DND-41 (cell line): ENCODE results near the gene RAD51B.

Experiments used
- ATAC-seq: fragments of 200-7000 bp; cut with Tn5 transposase; 3 replicates; pipeline ENCODE4 v1.9.1; 2021; ENCODE audit warnings: low read depth; ENCODE audit not compliant: insufficient read depth
- DNase-seq: peaks from one replicate; pipeline ENCODE4 v3.0.0-alpha.2; 2020
- H2AFZ ChIP-seq: 2 replicates; pipeline ENCODE4 v1.6.0; 2012; ENCODE audit warnings: low read depth, low read length
- H3K27ac ChIP-seq: 2 replicates; pipeline ENCODE4 v1.5.1; 2012; ENCODE audit warnings: low read length, inconsistent platforms
- H3K27me3 ChIP-seq: fragments of 200-600 bp; sonication (generic); 2 replicates; pipeline ENCODE4 v1.6.0; 2012; ENCODE audit warnings: low read length, mild to moderate bottlenecking, inconsistent platforms; ENCODE audit not compliant: insufficient read depth, poor library complexity
- H3K36me3 ChIP-seq: 2 replicates; pipeline ENCODE4 v1.5.1; 2012; ENCODE audit warnings: low read length, inconsistent platforms; ENCODE audit not compliant: insufficient read depth
- H3K4me1 ChIP-seq: 2 replicates; pipeline ENCODE4 v1.5.1; 2012; ENCODE audit warnings: mild to moderate bottlenecking, low read length; ENCODE audit not compliant: insufficient read depth
- H3K4me2 ChIP-seq: 2 replicates; pipeline ENCODE4 v1.6.0; 2012; ENCODE audit warnings: mild to moderate bottlenecking, moderate library complexity, low read length, inconsistent platforms; ENCODE audit not compliant: insufficient read depth
- H3K4me3 ChIP-seq, 2 experiments: fragments of 200-600 bp in 1 of 2; shearing (Covaris generic) in 1 of 2; 2 replicates each; pipeline ENCODE4 v1.5.1; 2012 to 2016; ENCODE audit warnings: inconsistent platforms in 2 of 2, low read length in 2 of 2, mild to moderate bottlenecking in 2 of 2, low read depth in 1 of 2, moderate library complexity in 1 of 2
- H3K79me2 ChIP-seq: 2 replicates; pipeline ENCODE4 v1.6.0; 2012; ENCODE audit warnings: low read length, inconsistent platforms; ENCODE audit not compliant: insufficient read depth
- H3K9ac ChIP-seq: 2 replicates; pipeline ENCODE4 v1.6.0; 2012; ENCODE audit warnings: low read depth, mild to moderate bottlenecking, inconsistent platforms, low read length, moderate library complexity
- H3K9me3 ChIP-seq: 2 replicates; pipeline ENCODE4 v1.5.1; 2012; ENCODE audit warnings: low read length, moderate library complexity, mild to moderate bottlenecking, inconsistent platforms; ENCODE audit not compliant: insufficient read depth, severe bottlenecking
- H4K20me1 ChIP-seq: 2 replicates; pipeline ENCODE4 v1.6.0; 2012; ENCODE audit warnings: low read length; ENCODE audit not compliant: insufficient read depth
- EZH2 ChIP-seq: IDR thresholded peaks from 3 replicates; pipeline ENCODE4 v1.6.1; 2012; ENCODE audit warnings: borderline replicate concordance, low read depth, mild to moderate bottlenecking, moderate library complexity, low read length, inconsistent platforms; ENCODE audit not compliant: severe bottlenecking
- TF ChIP-seq, protein P1 (sequence below): IDR thresholded peaks from 2 replicates; pipeline ENCODE4 v1.5.1; 2012; ENCODE audit warnings: borderline replicate concordance, low read length, moderate library complexity, mild to moderate bottlenecking; ENCODE audit not compliant: poor library complexity, severe bottlenecking; ENCODE audit errors: extremely low read depth

RAD51B gene

DNA sequence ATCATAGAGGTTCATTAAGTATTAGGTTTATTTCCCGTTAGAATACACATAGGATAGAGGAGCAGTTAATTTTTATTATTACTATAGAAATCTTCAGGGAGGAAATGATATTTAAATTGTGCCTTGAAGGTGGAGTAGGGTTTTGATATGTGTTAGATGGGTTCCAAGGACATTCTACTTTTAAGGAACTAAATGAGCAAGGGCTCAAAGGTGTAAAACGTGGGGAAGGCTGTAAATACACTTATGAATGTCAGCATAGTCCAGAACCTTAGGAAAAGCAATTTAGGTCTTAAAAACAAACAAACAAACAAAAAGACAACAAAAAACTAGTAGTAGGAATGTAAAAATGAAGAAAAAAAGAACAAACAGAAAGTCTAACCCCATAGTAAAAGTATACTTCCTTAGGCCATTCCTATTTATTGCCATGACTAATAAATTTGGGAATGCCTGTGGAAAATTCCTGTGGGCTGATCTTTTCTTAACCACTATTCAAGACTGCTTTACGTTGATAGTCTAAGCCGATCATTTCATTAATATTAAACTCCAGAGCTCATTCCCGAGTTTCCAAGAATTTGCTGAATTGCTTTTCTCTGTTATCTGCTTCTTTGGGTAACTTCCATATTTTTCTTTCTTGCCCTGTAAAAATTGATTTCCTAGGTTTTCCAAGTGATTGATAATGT is 180.3 kb downstream of the RAD51B start:
- no peaks in the 10 kb centered on the region for H3K36me3 ChIP-seq
- no peaks in the 10 kb centered on the region for H3K79me2 ChIP-seq
- DNase-seq, result no peak
- H3K27ac ChIP-seq, result no peak overlapping the region
- H3K9ac ChIP-seq, result no peak overlapping the region
- no peak overlapping the region for H2AFZ ChIP-seq
- H3K4me1 ChIP-seq, result no peaks in the 10 kb centered on the region
- TF ChIP-seq, protein P1, sequence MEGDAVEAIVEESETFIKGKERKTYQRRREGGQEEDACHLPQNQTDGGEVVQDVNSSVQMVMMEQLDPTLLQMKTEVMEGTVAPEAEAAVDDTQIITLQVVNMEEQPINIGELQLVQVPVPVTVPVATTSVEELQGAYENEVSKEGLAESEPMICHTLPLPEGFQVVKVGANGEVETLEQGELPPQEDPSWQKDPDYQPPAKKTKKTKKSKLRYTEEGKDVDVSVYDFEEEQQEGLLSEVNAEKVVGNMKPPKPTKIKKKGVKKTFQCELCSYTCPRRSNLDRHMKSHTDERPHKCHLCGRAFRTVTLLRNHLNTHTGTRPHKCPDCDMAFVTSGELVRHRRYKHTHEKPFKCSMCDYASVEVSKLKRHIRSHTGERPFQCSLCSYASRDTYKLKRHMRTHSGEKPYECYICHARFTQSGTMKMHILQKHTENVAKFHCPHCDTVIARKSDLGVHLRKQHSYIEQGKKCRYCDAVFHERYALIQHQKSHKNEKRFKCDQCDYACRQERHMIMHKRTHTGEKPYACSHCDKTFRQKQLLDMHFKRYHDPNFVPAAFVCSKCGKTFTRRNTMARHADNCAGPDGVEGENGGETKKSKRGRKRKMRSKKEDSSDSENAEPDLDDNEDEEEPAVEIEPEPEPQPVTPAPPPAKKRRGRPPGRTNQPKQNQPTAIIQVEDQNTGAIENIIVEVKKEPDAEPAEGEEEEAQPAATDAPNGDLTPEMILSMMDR, result no peak
- TF ChIP-seq EZH2, result no peak
- H3K27me3 ChIP-seq, result no peaks in the 10 kb centered on the region
- H3K9me3 ChIP-seq, result peaks cover 2% of the 10 kb centered on the region
- no peak for ATAC-seq
- no peak overlapping the region for H3K4me2 ChIP-seq
- no peak overlapping the region for H3K4me3 ChIP-seq
- H4K20me1 ChIP-seq, result no peaks in the 10 kb centered on the region

DNA sequence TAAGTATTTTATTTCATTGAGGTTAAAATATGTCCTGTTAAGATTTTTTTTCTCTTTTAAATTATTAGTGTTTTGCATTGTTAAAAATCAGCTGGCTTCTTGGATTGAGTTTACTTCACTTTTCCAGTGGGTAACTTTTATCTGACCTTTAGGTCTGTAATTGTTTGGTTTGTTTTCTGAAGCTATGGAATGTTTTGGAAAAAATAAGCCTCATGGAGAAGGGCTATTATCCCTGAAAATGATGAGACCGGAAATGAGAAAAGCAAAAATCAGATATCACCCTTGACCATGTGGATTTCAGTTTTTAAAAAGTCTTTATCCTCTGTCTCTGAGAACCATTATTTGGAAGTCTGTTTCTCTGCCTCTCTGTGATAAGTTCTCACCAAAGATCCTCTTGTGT is 180.9 kb downstream of the RAD51B start:
- Histone ChIP-seq H3K36me3 (no peaks in the 10 kb centered on the region), H3K4me1 (no peaks in the 10 kb centered on the region), H3K27me3 (no peaks in the 10 kb centered on the region), H3K4me2 (no peak overlapping the region), H3K9ac (no peak overlapping the region), H3K4me3 (no peak overlapping the region), H3K27ac (no peak overlapping the region), H2AFZ (no peak overlapping the region), H4K20me1 (no peaks in the 10 kb centered on the region), H3K9me3 (peaks cover 2% of the 10 kb centered on the region), H3K79me2 (no peaks in the 10 kb centered on the region)
- ATAC-seq (no peak), DNase-seq (no peak)
- TF ChIP-seq, protein P1, result no peak
- TF ChIP-seq EZH2, result no peak

DNA sequence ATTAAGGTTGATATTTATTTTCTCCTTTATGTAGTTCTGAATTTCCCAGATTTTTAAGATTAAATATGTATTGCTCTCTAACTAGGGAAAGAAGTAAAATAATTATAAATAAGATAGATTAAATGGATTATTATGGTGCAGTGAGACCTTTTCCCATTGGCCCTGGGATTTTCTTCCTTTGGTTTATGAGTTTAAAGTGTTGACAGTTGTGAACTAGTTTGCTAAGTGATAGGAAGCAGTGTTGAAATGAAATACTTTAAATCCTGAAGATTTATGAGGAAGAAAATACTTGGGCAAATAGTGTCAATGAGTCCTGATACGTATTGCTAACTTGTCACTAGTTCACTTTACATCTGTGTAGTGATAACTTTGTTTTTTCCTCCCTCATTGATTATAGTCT is 188.9 kb downstream of the RAD51B start:
- Histone ChIP-seq H3K4me1 (no peaks in the 10 kb centered on the region), H3K27me3 (no peaks in the 10 kb centered on the region), H4K20me1 (no peaks in the 10 kb centered on the region), H3K4me3 (no peak overlapping the region), H3K27ac (no peak overlapping the region), H3K9me3 (no peaks in the 10 kb centered on the region), H3K36me3 (no peaks in the 10 kb centered on the region), H3K79me2 (no peaks in the 10 kb centered on the region), H2AFZ (no peak overlapping the region), H3K4me2 (no peak overlapping the region), H3K9ac (no peak overlapping the region)
- TF ChIP-seq, protein P1, result no peak
- TF ChIP-seq EZH2, result no peak
- DNase-seq, result no peak
- no peak for ATAC-seq
